Stomach (tissue), 4 donors: ENCODE measurements around the gene SECTM1.

Source experiments
- POLR2A ChIP-seq, 4 donors: fragments of 450-650 bp; IDR thresholded peaks; one replicate each; pipeline ENCODE4 v1.6.1; 2016; ENCODE audit warnings: antibody characterized with exemption in 4 of 4, control low read depth in 2 of 4, mild to moderate bottlenecking in 1 of 4, moderate library complexity in 1 of 4
- TF ChIP-seq, protein P1 (sequence below), 7 experiments: fragments of 450-650 bp in 4 of 7; fragments of 200-600 bp in 3 of 7; sonication (generic) in 3 of 7; IDR thresholded peaks; one replicate each; pipeline ENCODE4 v1.5.1; 2016 to 2019; ENCODE audit warnings: antibody characterized with exemption in 7 of 7, control low read depth in 2 of 7, mild to moderate bottlenecking in 1 of 7

DNA sequence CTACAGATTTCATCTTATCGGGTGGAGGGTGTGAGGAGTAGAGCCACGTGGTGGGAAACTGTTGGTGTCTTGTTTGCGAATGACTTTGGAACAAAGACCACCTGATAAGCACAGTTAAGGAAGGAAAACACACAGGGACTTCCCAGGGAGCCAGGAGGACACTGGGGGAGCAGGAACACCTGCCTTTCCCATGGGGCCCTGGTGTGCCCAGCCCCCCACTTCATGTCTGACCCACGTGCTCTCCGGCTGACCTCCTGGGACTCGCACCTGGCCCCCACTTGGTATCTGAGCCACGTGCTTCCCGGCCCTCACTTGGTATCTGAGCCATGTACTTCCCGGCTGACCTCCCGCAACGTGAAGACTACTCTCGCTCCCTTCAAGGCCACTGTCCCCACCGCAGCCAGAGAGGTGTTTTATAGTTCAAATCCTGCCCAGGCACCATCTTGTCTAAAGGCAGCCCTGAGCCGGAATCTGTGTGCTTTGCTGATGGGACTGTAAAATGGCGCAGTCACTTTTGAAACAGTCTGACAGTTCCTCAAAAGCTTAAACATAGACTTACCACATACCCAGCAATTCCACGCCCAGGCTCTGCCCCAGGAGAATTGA lies 54.7 kb downstream of the SECTM1 start:
- TF ChIP-seq, protein P1, sequence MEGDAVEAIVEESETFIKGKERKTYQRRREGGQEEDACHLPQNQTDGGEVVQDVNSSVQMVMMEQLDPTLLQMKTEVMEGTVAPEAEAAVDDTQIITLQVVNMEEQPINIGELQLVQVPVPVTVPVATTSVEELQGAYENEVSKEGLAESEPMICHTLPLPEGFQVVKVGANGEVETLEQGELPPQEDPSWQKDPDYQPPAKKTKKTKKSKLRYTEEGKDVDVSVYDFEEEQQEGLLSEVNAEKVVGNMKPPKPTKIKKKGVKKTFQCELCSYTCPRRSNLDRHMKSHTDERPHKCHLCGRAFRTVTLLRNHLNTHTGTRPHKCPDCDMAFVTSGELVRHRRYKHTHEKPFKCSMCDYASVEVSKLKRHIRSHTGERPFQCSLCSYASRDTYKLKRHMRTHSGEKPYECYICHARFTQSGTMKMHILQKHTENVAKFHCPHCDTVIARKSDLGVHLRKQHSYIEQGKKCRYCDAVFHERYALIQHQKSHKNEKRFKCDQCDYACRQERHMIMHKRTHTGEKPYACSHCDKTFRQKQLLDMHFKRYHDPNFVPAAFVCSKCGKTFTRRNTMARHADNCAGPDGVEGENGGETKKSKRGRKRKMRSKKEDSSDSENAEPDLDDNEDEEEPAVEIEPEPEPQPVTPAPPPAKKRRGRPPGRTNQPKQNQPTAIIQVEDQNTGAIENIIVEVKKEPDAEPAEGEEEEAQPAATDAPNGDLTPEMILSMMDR (IDR thresholded peaks at IDR 0.05), result no peak
- no peak for TF ChIP-seq POLR2A (IDR thresholded peaks at IDR 0.05)
